ENCODE results near the gene FOXD3.
"Not testable (repeated sequence)": the region's sequence is repeated elsewhere in the genome, so short reads cannot be mapped to it uniquely, and the experiment has no call there.

The FOXD3 gene

DNA sequence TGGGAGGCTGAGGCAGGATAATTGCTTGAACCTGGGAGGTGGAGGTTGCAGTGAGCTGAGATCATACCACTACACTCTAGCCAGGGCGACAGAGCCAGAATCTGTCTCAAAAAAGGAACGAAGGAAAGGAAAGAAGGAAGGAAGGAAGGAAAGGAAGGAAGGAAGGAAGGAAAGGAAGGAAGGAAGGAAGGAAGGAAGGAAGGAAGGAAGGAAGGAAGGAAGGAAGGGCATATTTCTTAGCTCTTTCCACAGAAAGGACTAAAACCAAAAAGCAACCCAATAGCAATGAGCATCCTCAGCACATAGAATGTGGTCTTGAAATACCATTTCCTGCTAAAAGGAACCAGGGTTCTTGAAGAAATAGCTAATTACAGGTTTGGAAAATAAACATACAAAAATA is 33.9 kb downstream of the FOXD3 start:
- not testable (repeated sequence) for DNase-seq (ENCODE audit: low read depth in 1 of 2, low spot score in 1 of 2)

DNA sequence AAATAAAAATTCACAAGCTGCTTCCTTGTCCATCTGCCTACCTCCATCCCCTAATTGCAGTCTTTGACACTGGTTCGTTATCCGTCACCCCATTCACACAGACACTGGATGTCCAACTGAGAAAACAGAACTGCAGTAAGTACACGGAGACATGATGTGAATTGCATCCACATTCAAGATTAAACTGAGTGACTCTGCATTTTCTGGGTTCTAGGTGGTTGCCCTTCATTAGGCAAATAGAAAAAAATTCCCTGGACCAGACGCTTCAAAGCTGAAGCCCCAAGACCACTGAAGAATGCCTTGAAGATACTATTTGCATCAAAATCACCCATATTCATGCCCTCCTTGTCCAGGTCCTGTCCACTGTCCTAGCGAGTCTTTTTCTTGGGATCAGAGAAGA is 37.2 kb downstream of the FOXD3 start:
- DNase-seq (ENCODE audit: low read depth in 1 of 2, low spot score in 1 of 2): no peak

DNA sequence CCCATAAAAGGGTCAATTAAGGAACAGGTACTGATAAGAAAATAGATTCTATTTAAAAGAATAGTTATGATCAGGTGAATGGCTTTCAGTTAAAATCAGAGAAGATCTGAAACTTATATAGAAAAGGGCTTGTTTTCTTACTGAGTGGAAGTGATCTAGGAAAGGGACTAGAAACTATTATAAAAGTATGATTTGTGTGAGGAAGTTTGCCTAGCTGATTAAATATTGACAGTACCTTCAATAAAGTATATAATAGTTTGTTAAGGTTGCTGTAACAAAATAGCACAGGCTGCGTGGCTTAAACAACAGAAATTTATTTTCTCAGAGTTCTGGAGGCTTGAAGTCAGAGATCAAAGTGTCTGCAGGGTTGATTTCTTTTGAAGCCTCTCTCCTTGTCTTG is 39.7 kb downstream of the FOXD3 start:
- no peak for DNase-seq (ENCODE audit: low read depth in 1 of 2, low spot score in 1 of 2)

GRCh38 chr1:63362578-63362977 is 40.2 kb downstream of the FOXD3 start:
- DNase-seq (ENCODE audit: low read depth in 1 of 2, low spot score in 1 of 2): no peak

- DNase-seq (ENCODE audit: low read depth in 1 of 2, low spot score in 1 of 2): no peak
These were observed 40.6 kb downstream of the FOXD3 start for GRCh38 chr1:63363014-63363413.

- no peak for DNase-seq (ENCODE audit: low read depth in 1 of 2, low spot score in 1 of 2)
These were observed 44.5 kb downstream of the FOXD3 start for GRCh38 chr1:63366908-63367214.

- DNase-seq (ENCODE audit: low read depth in 1 of 2, low spot score in 1 of 2): peak; percentile 88 to 89
These were observed 45.1 kb downstream of the FOXD3 start, which contains the start of gene ALG6 for GRCh38 chr1:63367215-63368103. ALG6 (plus strand) TSS chr1:63367627; CDS start chr1:63370978, 3,351 bp downstream.

GRCh38 chr1:63368131-63368530 is 45.8 kb downstream of the FOXD3 start:
- DNase-seq (ENCODE audit: low read depth in 1 of 2, low spot score in 1 of 2): no peak

Measured in activated CD4-positive, alpha-beta T cell treated with anti-CD3 and anti-CD28 coated beads, Interleukin-2, amount 50 U/mL, for 24 hours (primary cell).